Endothelial cell of umbilical vein (primary cell): Measurements from ENCODE around the gene COL5A1. TPM values are rescaled to one million over a fixed set of nuclear protein-coding genes. Genes with fewer than 3 reads are reported as not detected.

Experiments
- BruUV-seq: library from RNA; stranded (reverse); fragments of 400-500 nt; replicated peaks from 2 replicates; lab custom pipeline; 2021; lab: Mats Ljungman, UMichigan
- CTCF ChIA-PET: fragments of 300-600, 350-600 bp; sonication (Branson Sonifier 250); formaldehyde crosslinking; loops from one replicate; lab custom pipeline; 2021; ENCODE audit warnings: antibody characterized with exemption, inconsistent platforms; lab: Charles Lee
- POLR2A ChIA-PET: fragments of 300-600, 350-600 bp; sonication (Branson Sonifier 250); formaldehyde crosslinking; loops from one replicate; lab custom pipeline; 2021; ENCODE audit warnings: antibody characterized with exemption, inconsistent platforms; lab: Charles Lee
- DNase-seq: peaks from one replicate; pipeline ENCODE4 v3.0.0-alpha.2; 2011; ENCODE audit warnings: low read depth, low spot score
- FAIRE-seq: peaks from 2 replicates; lab custom pipeline; 2011; peaks lifted over from hg19 to GRCh38; lab: Jason Lieb, UNC
- H2AFZ ChIP-seq: 2 replicates; pipeline ENCODE4 v1.6.0; 2012; ENCODE audit warnings: low read depth, low read length, control low read depth, inconsistent platforms
- H3K27ac ChIP-seq: 2 replicates; pipeline ENCODE4 v1.5.1; 2011; ENCODE audit warnings: low read depth, mild to moderate bottlenecking, control low read depth, low read length, moderate library complexity; ENCODE audit not compliant: insufficient read depth
- H3K27me3 ChIP-seq, 2 experiments: 2 replicates each; pipeline versions ENCODE4 v1.6.0 to v1.6.1; 2011; ENCODE audit warnings: low read length in 2 of 2, mixed read lengths in 1 of 2; ENCODE audit not compliant: control insufficient read depth in 2 of 2, insufficient read depth in 2 of 2
- H3K36me3 ChIP-seq, 2 experiments: 2 replicates in 1 of 2; 3 replicates in 1 of 2; pipeline ENCODE4 v1.5.1; 2011; ENCODE audit warnings: low read length in 2 of 2, mild to moderate bottlenecking in 1 of 2, moderate library complexity in 1 of 2; ENCODE audit not compliant: control insufficient read depth in 2 of 2, insufficient read depth in 2 of 2; ENCODE audit errors: extremely low read depth in 1 of 2
- H3K4me1 ChIP-seq: 3 replicates; pipeline ENCODE4 v1.5.1; 2011; ENCODE audit warnings: mild to moderate bottlenecking, low read length; ENCODE audit not compliant: control insufficient read depth, insufficient read depth; ENCODE audit errors: extremely low read depth
- H3K4me2 ChIP-seq: 2 replicates; pipeline ENCODE4 v1.6.1; 2011; ENCODE audit warnings: low read length, control low read depth, mixed read lengths; ENCODE audit not compliant: insufficient read depth
- H3K4me3 ChIP-seq, 3 experiments: fragments of 200-600 bp in 1 of 3; sonication (generic), shearing (Covaris generic) in 1 of 3; replicated peaks in 1 of 3; 2 replicates each; pipeline ENCODE4 v1.5.1; 2011 to 2016; ENCODE audit warnings: control low read depth in 3 of 3, low read length in 3 of 3, mild to moderate bottlenecking in 2 of 3, inconsistent platforms in 1 of 3, low read depth in 1 of 3, moderate library complexity in 1 of 3; ENCODE audit not compliant: insufficient read depth in 1 of 3
- H3K79me2 ChIP-seq: 2 replicates; pipeline ENCODE4 v1.6.0; 2012; ENCODE audit warnings: low read length, inconsistent platforms; ENCODE audit not compliant: control insufficient read depth, insufficient read depth
- H3K9ac ChIP-seq: replicated peaks from 2 replicates; pipeline ENCODE3; 2011; ENCODE audit warnings: low read length, control low read depth; ENCODE audit not compliant: insufficient read depth; ENCODE audit errors: extremely low read depth
- H3K9me1 ChIP-seq: replicated peaks from 3 replicates; pipeline ENCODE4 v1.6.0; 2011; ENCODE audit warnings: mild to moderate bottlenecking, low read length; ENCODE audit not compliant: control insufficient read depth, insufficient read depth; ENCODE audit errors: extremely low read depth
- H3K9me3 ChIP-seq: replicated peaks from 2 replicates; pipeline ENCODE4 v1.5.1; 2012; ENCODE audit warnings: low read length, inconsistent platforms; ENCODE audit not compliant: control insufficient read depth, insufficient read depth
- H4K20me1 ChIP-seq: replicated peaks from 2 replicates; pipeline ENCODE3; 2011; ENCODE audit warnings: mild to moderate bottlenecking, low read length; ENCODE audit not compliant: control insufficient read depth, insufficient read depth; ENCODE audit errors: extremely low read depth
- CTCF ChIP-seq, 2 donors: IDR thresholded peaks; 1 replicate in 1 of 2; 2 replicates in 1 of 2; pipeline ENCODE4 v1.5.1; 2011; ENCODE audit warnings: low read length in 2 of 2, mild to moderate bottlenecking in 2 of 2, moderate library complexity in 2 of 2, control low read depth in 1 of 2, inconsistent platforms in 1 of 2, low read depth in 1 of 2; ENCODE audit not compliant: insufficient read depth in 1 of 2; ENCODE audit errors: extremely low read depth in 1 of 2
- FOS ChIP-seq: IDR thresholded peaks from 2 replicates; pipeline ENCODE4 v1.6.1; 2011; ENCODE audit warnings: mild to moderate bottlenecking, low read length, moderate library complexity, borderline replicate concordance; ENCODE audit not compliant: insufficient read depth
- GATA2 ChIP-seq: IDR thresholded peaks from 2 replicates; pipeline ENCODE4 v1.7.0; 2011; ENCODE audit warnings: low read depth, mild to moderate bottlenecking, moderate library complexity, mixed read lengths, low read length; ENCODE audit not compliant: insufficient read length, insufficient read depth
- JUN ChIP-seq: IDR thresholded peaks from 2 replicates; pipeline ENCODE4 v1.6.1; 2011; ENCODE audit warnings: borderline replicate concordance, low read depth; ENCODE audit not compliant: insufficient read length, insufficient read depth
- dilution Hi-C: fragments of 300-500 bp; cut with MboI; formaldehyde crosslinking; loops from one replicate; pipeline ENCODE4 v1.15.0; 2019; ENCODE audit warnings: low sequenced_read_pairs; ENCODE audit not compliant: extremely low pct_ligation_motif_present
- intact Hi-C: fragments of 100-400 bp; cut with micrococcal nuclease; formaldehyde crosslinking; loops from one replicate; pipeline ENCODE4 v1.10.0; 2022
- polyA plus RNA-seq, 4 experiments: library from polyadenylated mRNA; depleted of rRNA in 3 of 4; stranded (reverse) in 3 of 4; unstranded in 1 of 4; fragments of >200 nt; gene quantifications; 2 replicates each; pipeline versions ENCODE4 v1.2.1 to v1.2.3, GENCODE V29; 2011 to 2012; ENCODE audit warnings: missing spikeins in 1 of 4
- total RNA-seq: library from RNA; stranded (reverse); gene quantifications from 2 replicates; pipeline ENCODE4 v1.2.3, GENCODE V29; 2021

The COL5A1 gene
- total and polyA plus RNA-seq, 2 donors (not counting 3 experiments of a cell fraction or from before 2014, with no cell fraction given): 97.4 to 175 TPM

GRCh38 chr9:134730761-134731496 is 89.3 kb downstream of the COL5A1 start:
- dilution Hi-C loops (no loop called here), intact Hi-C loops (no loop called here)
- Histone ChIP-seq H4K20me1 (no peaks in the 10 kb centered on the region), H3K9me1 (no peaks in the 10 kb centered on the region), H3K9ac (no peak overlapping the region), H3K36me3 (peaks cover 7 to 21% of the 10 kb centered on the region in 2 experiments), H3K9me3 (no peaks in the 10 kb centered on the region), H3K4me1 (no peaks in the 10 kb centered on the region), H3K27ac (no peak overlapping the region), H2AFZ (no peak overlapping the region), H3K4me3 (no peak overlapping the region), H3K79me2 (no peaks in the 10 kb centered on the region), H3K27me3 (no peaks in the 10 kb centered on the region), H3K4me2 (no peak overlapping the region)
- ChIA-PET POLR2A (no interaction called here), CTCF (interaction anchor here (1.2 kb wide), 1 partner anchor 281 kb away, joined by 3 read pairs; no protein-coding TSS in a partner anchor)
- TF ChIP-seq GATA2: no peak
- TF ChIP-seq JUN: no peak
- no peak for TF ChIP-seq FOS
- TF ChIP-seq CTCF (IDR thresholded peaks at IDR 0.05; ENCODE audit: extremely low read depth in 1 of 2, insufficient read depth in 1 of 2, low read depth in 1 of 2, low read length in 2 of 2): no peak
- no peak for FAIRE-seq
- no peak for DNase-seq
- no TSS peak for BruUV-seq
